Hepatocyte (in vitro differentiated cells): Measurements from ENCODE around the gene BCL2. TPM values are rescaled to one million over a fixed set of nuclear protein-coding genes. Genes with fewer than 3 reads are reported as not detected.

ENCODE experiments used
- DNase-seq: peaks from one replicate; pipeline ENCODE4 v3.0.0-alpha.2; 2016; ENCODE audit warnings: low spot score
- H2AFZ ChIP-seq: fragments of 200-600 bp; sonication (generic); 2 replicates; pipeline ENCODE4 v1.6.0; 2016; ENCODE audit warnings: antibody characterized with exemption, mild to moderate bottlenecking
- H3K27ac ChIP-seq: fragments of 200-600 bp; sonication (generic); 2 replicates; pipeline ENCODE4 v1.5.1; 2016; ENCODE audit warnings: mild to moderate bottlenecking
- H3K27me3 ChIP-seq: fragments of 200-600 bp; sonication (generic); 2 replicates; pipeline ENCODE4 v1.6.1; 2016
- H3K36me3 ChIP-seq: fragments of 200-600 bp; sonication (generic); replicated peaks from 2 replicates; pipeline ENCODE4 v1.5.1; 2016; ENCODE audit warnings: low read depth; ENCODE audit not compliant: insufficient read depth
- H3K4me1 ChIP-seq: fragments of 200-600 bp; sonication (generic); 2 replicates; pipeline ENCODE4 v1.5.1; 2016; ENCODE audit warnings: mild to moderate bottlenecking, moderate library complexity; ENCODE audit not compliant: insufficient read depth
- H3K4me2 ChIP-seq: fragments of 200-600 bp; sonication (generic); 2 replicates; pipeline ENCODE4 v1.6.0; 2016
- H3K4me3 ChIP-seq: fragments of 200-600 bp; sonication (generic); 2 replicates; pipeline ENCODE4 v1.5.1; 2016; ENCODE audit warnings: mild to moderate bottlenecking
- H3K79me2 ChIP-seq: fragments of 200-600 bp; sonication (generic); 2 replicates; pipeline ENCODE4 v1.6.0; 2017; ENCODE audit warnings: mild to moderate bottlenecking
- H3K9me2 ChIP-seq: fragments of 200-600 bp; sonication (generic); replicated peaks from 2 replicates; pipeline ENCODE4 v1.6.0; 2017; ENCODE audit warnings: mild to moderate bottlenecking; ENCODE audit not compliant: insufficient read depth
- H3K9me3 ChIP-seq: fragments of 200-600 bp; sonication (generic); 2 replicates; pipeline ENCODE4 v1.5.1; 2016; ENCODE audit warnings: low read depth, mild to moderate bottlenecking
- H4K20me1 ChIP-seq: fragments of 200-600 bp; sonication (generic); 2 replicates; pipeline ENCODE4 v1.6.0; 2016; ENCODE audit warnings: mild to moderate bottlenecking; ENCODE audit not compliant: insufficient read depth, poor library complexity, severe bottlenecking
- CTCF ChIP-seq: fragments of 200-600 bp; sonication (generic); IDR thresholded peaks from 2 replicates; pipeline ENCODE4 v1.5.1; 2016; ENCODE audit warnings: antibody characterized with exemption, mild to moderate bottlenecking; ENCODE audit not compliant: poor library complexity
- EZH2 ChIP-seq: fragments of 200-600 bp; sonication (generic); IDR thresholded peaks from 2 replicates; pipeline ENCODE4 v1.6.1; 2016; ENCODE audit warnings: antibody characterized with exemption, mild to moderate bottlenecking, borderline replicate concordance
- EZH2phosphoT487 ChIP-seq: fragments of 200-600 bp; sonication (generic); IDR thresholded peaks from one replicate; pipeline ENCODE4 v1.6.1; 2018; ENCODE audit warnings: antibody characterized with exemption, mild to moderate bottlenecking, low read depth, moderate library complexity; ENCODE audit not compliant: unreplicated experiment, severe bottlenecking
- WGBS: methylation state at CpG from one replicate; pipeline ENCODE4 v1.1.6; 2016; ENCODE audit warnings: low lambda C conversion rate; ENCODE audit errors: missing lambda C conversion rate; 5-methylcytosine and 5-hydroxymethylcytosine counted together
- polyA plus RNA-seq: library from polyadenylated mRNA; unstranded; fragments of >200 nt; fragmentation: Nextera tagmentation; extraction: Ambion mirVana; gene quantifications from 2 replicates; pipeline ENCODE4 v1.2.1, GENCODE V29; 2016
- total RNA-seq: library from RNA; depleted of rRNA; stranded (reverse); fragments of >200 nt; gene quantifications from 2 replicates; pipeline ENCODE4 v1.2.3, GENCODE V29; 2014

Gene BCL2
- total and polyA plus RNA-seq, 2 experiments from 2014 or later, result 1.0 to 11.4 TPM

- no peaks in the 10 kb centered on the region for H3K36me3 ChIP-seq
Measured at GRCh38 chr18:63331105-63331504, 11.5 kb upstream of the BCL2 start.

GRCh38 chr18:63329431-63330145, 10.0 kb upstream of the BCL2 start:
- H4K20me1 ChIP-seq, result no peaks in the 10 kb centered on the region
- no peaks in the 10 kb centered on the region for H3K4me1 ChIP-seq
- H3K27me3 ChIP-seq, result no peaks in the 10 kb centered on the region
- no peak overlapping the region for H3K27ac ChIP-seq
- WGBS, result 94% methylated on average over 7 of the region's 7 CpGs
- H3K36me3 ChIP-seq, result no peaks in the 10 kb centered on the region
- no peak overlapping the region for H3K4me3 ChIP-seq
- H3K4me2 ChIP-seq, result no peak overlapping the region
- no peaks in the 10 kb centered on the region for H3K79me2 ChIP-seq
- no peak for TF ChIP-seq CTCF
- no peak for TF ChIP-seq EZH2phosphoT487
- TF ChIP-seq EZH2, result no peak
- no peaks in the 10 kb centered on the region for H3K9me2 ChIP-seq
- no peak overlapping the region for H2AFZ ChIP-seq
- H3K9me3 ChIP-seq, result no peaks in the 10 kb centered on the region
- DNase-seq, result no peak

More at GRCh38 chr18:63331105-63331504, 11.5 kb upstream of the BCL2 start:
- Histone ChIP-seq H3K27ac (no peak overlapping the region), H3K4me2 (no peak overlapping the region), H3K4me1 (no peaks in the 10 kb centered on the region), H3K4me3 (no peak overlapping the region), H3K79me2 (no peaks in the 10 kb centered on the region), H4K20me1 (no peaks in the 10 kb centered on the region), H3K9me2 (no peaks in the 10 kb centered on the region), H2AFZ (no peak overlapping the region), H3K27me3 (no peaks in the 10 kb centered on the region), H3K9me3 (no peaks in the 10 kb centered on the region)
- no peak for TF ChIP-seq CTCF
- TF ChIP-seq EZH2phosphoT487, result no peak
- no peak for TF ChIP-seq EZH2
- no peak for DNase-seq
- WGBS, result 92% methylated on average over 4 of the region's 4 CpGs

GRCh38 chr18:63326011-63326410, 6.4 kb upstream of the BCL2 start:
- Histone ChIP-seq H4K20me1 (no peaks in the 10 kb centered on the region), H3K9me3 (no peaks in the 10 kb centered on the region), H3K79me2 (no peaks in the 10 kb centered on the region), H2AFZ (no peak overlapping the region), H3K36me3 (no peaks in the 10 kb centered on the region), H3K27ac (no peak overlapping the region), H3K9me2 (no peaks in the 10 kb centered on the region), H3K27me3 (no peaks in the 10 kb centered on the region), H3K4me3 (no peak overlapping the region), H3K4me1 (peaks cover 10% of the 10 kb centered on the region), H3K4me2 (no peak overlapping the region)
- no peak for DNase-seq
- WGBS, result 89% methylated on average over 5 of the region's 5 CpGs
- TF ChIP-seq EZH2 (no peak), EZH2phosphoT487 (no peak), CTCF (no peak)
